HCT116 (cell line): Measurements from ENCODE around the gene PAK1IP1. TPM values are rescaled to one million over a fixed set of nuclear protein-coding genes. Genes with fewer than 3 reads are reported as not detected.

ENCODE experiments used
- ATAC-seq: fragments of 200-7000 bp; cut with Tn5 transposase; 2 replicates; pipeline ENCODE4 v1.9.1; 2020; ENCODE audit warnings: mild to moderate bottlenecking, moderate library complexity
- BruUV-seq: library from RNA; stranded (reverse); fragments of 400-500 nt; replicated peaks from 2 replicates; lab custom pipeline; 2021; lab: Mats Ljungman, UMichigan
- CTCF ChIA-PET: fragments of 300-600 bp; sonication (Branson Sonifier 250); formaldehyde crosslinking; loops from one replicate; lab custom pipeline; 2021; ENCODE audit warnings: antibody characterized with exemption; lab: Charles Lee
- POLR2A ChIA-PET: fragments of 300-600, 350-600 bp; sonication (Branson Sonifier 250); formaldehyde crosslinking; loops from one replicate; lab custom pipeline; 2021; ENCODE audit warnings: antibody characterized with exemption; lab: Charles Lee
- RAD21 ChIA-PET, 2 experiments: fragments of 300-600 bp; sonication (Branson Sonifier 250); formaldehyde crosslinking; loops; one replicate each; lab custom pipeline; 2023; ENCODE audit warnings: low total read pairs in 2 of 2; ENCODE audit not compliant: uncharacterized antibody in 2 of 2, unreplicated experiment in 2 of 2, low non-redundant PET in 1 of 2; lab: Charles Lee
- DNase-seq: peaks from one replicate; pipeline ENCODE4 v3.0.0-alpha.2; 2010; ENCODE audit warnings: low read depth, low spot score
- H2AFZ ChIP-seq: fragments of 200-600 bp; shearing (Covaris generic), sonication (generic); 2 replicates; pipeline ENCODE4 v1.6.1; 2017; ENCODE audit warnings: low read depth, mixed run types, mixed read lengths, antibody characterized with exemption, low read length; ENCODE audit not compliant: poor library complexity, severe bottlenecking
- H3K27ac ChIP-seq: 2 replicates; pipeline ENCODE4 v1.5.1; 2012; ENCODE audit warnings: low read depth, low read length
- H3K27me3 ChIP-seq: fragments of 200-600 bp; sonication (generic); 2 replicates; pipeline ENCODE4 v1.6.1; 2016; ENCODE audit warnings: mixed run types, low read length, mixed read lengths; ENCODE audit not compliant: insufficient read depth
- H3K36me3 ChIP-seq, 2 experiments: fragments of 200-500 bp in 1 of 2; fragments of 200-600 bp in 1 of 2; sonication (Bioruptor generic) in 1 of 2; sonication (generic) in 1 of 2; 2 replicates each; pipeline versions ENCODE4 v1.5.1 to v1.6.1; 2014 to 2016; ENCODE audit warnings: low read length in 2 of 2, inconsistent platforms in 1 of 2, mixed read lengths in 1 of 2, mixed run types in 1 of 2; ENCODE audit not compliant: insufficient read depth in 2 of 2, control insufficient read depth in 1 of 2
- H3K4me1 ChIP-seq, 2 experiments: fragments of 200-600 bp in 1 of 2; sonication (generic) in 1 of 2; 2 replicates each; pipeline versions ENCODE4 v1.5.1 to v1.6.1; 2012 to 2017; ENCODE audit warnings: low read length in 2 of 2, inconsistent platforms in 1 of 2, mild to moderate bottlenecking in 1 of 2, mixed read lengths in 1 of 2, mixed run types in 1 of 2, moderate library complexity in 1 of 2; ENCODE audit not compliant: insufficient read depth in 2 of 2, control insufficient read depth in 1 of 2
- H3K4me2 ChIP-seq: fragments of 200-600 bp; sonication (generic); 2 replicates; pipeline ENCODE4 v1.6.1; 2017; ENCODE audit warnings: mixed run types, low read length, mixed read lengths
- H3K4me3 ChIP-seq, 2 experiments: fragments of 200-600 bp in 1 of 2; sonication (generic) in 1 of 2; replicated peaks in 1 of 2; 2 replicates each; pipeline ENCODE4 v1.5.1; 2011 to 2016; ENCODE audit warnings: low read length in 2 of 2, control low read depth in 1 of 2, low read depth in 1 of 2, mild to moderate bottlenecking in 1 of 2, mixed read lengths in 1 of 2, mixed run types in 1 of 2
- H3K79me2 ChIP-seq: fragments of 200-600 bp; sonication (generic); 2 replicates; pipeline ENCODE4 v1.6.1; 2017; ENCODE audit warnings: mild to moderate bottlenecking, mixed run types, low read length, moderate library complexity, mixed read lengths; ENCODE audit not compliant: insufficient read depth
- H3K9ac ChIP-seq: fragments of 200-600 bp; sonication (generic); 2 replicates; pipeline ENCODE4 v1.6.1; 2016; ENCODE audit warnings: low read length, mixed read lengths
- H3K9me2 ChIP-seq: fragments of 200-600 bp; sonication (generic), shearing (Covaris generic); 2 replicates; pipeline ENCODE4 v1.6.1; 2017; ENCODE audit warnings: mixed run types, mild to moderate bottlenecking, moderate library complexity; ENCODE audit not compliant: insufficient read depth
- H3K9me3 ChIP-seq, 2 experiments: fragments of 200-500 bp in 1 of 2; fragments of 200-600 bp in 1 of 2; sonication (Bioruptor generic) in 1 of 2; sonication (generic) in 1 of 2; 2 replicates each; pipeline ENCODE4 v1.6.1; 2014 to 2017; ENCODE audit warnings: low read length in 2 of 2, mixed read lengths in 2 of 2, inconsistent platforms in 1 of 2, low read depth in 1 of 2, mild to moderate bottlenecking in 1 of 2, mixed run types in 1 of 2, moderate library complexity in 1 of 2; ENCODE audit not compliant: control insufficient read depth in 1 of 2, insufficient read depth in 1 of 2
- H4K20me1 ChIP-seq: fragments of 200-600 bp; sonication (generic), shearing (Covaris generic); 2 replicates; pipeline ENCODE4 v1.6.1; 2017; ENCODE audit warnings: mixed run types, mild to moderate bottlenecking, moderate library complexity; ENCODE audit not compliant: insufficient read depth
- EGR1 ChIP-seq: IDR thresholded peaks from 2 replicates; pipeline ENCODE4 v1.6.1; 2012; ENCODE audit warnings: low read depth
- EZH2 ChIP-seq: fragments of 200-600 bp; sonication (generic); IDR thresholded peaks from 2 replicates; pipeline ENCODE4 v1.6.1; 2017; ENCODE audit warnings: antibody characterized with exemption, mixed run types
- FOSL1 ChIP-seq: IDR thresholded peaks from 2 replicates; pipeline ENCODE4 v1.6.1; 2012; ENCODE audit warnings: low read depth
- JUND ChIP-seq: IDR thresholded peaks from 2 replicates; pipeline ENCODE4 v1.6.1; 2012
- POLR2A ChIP-seq: IDR thresholded peaks from 2 replicates; pipeline ENCODE4 v1.7.0; 2011; ENCODE audit warnings: borderline replicate concordance; ENCODE audit not compliant: insufficient read depth, insufficient read length; ENCODE audit errors: extremely low read depth
- TCF7L2 ChIP-seq: IDR thresholded peaks from 2 replicates; pipeline ENCODE4 v1.7.0; 2011; ENCODE audit warnings: borderline replicate concordance, inconsistent platforms; ENCODE audit not compliant: insufficient read depth, insufficient read length; ENCODE audit errors: extremely low read depth
- intact Hi-C: fragments of 100-400 bp; cut with micrococcal nuclease; formaldehyde crosslinking; loops from 2 replicates; pipeline ENCODE4 v1.10.0; 2022
- total RNA-seq: library from RNA; stranded (reverse); gene quantifications from one replicate; pipeline ENCODE4 v1.2.1, GENCODE V29; 2021; ENCODE audit not compliant: unreplicated experiment
- TF ChIP-seq, protein P1 (sequence below): IDR thresholded peaks from 2 replicates; pipeline ENCODE4 v1.6.1; 2012

PAK1IP1 gene
- total RNA-seq, 1 experiment from 2014 or later, result 24.3 TPM

DNA sequence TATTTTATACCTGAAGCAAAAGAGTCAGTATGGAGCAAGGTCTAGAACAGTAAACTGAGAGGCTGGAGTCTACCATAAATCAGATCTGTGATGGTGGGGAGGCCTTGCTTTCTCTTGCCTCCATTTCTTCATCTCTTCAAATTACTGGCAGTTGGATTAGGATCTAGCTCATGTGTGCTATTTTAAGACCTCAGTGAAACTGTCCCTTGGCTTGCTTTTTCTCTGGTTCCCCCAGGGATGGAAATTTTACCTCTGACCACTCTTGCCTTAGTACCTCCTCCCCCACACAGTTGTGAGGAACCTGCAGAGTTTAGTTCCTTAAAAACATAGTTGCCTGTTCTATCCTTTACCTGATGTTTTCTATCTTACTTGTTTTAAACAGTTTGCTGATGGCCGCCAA, 61.3 kb downstream of the PAK1IP1 start:
- ATAC-seq (no peak), DNase-seq (no peak)
- TF ChIP-seq JUND, result no peak
- TF ChIP-seq TCF7L2, result no peak
- no peak for TF ChIP-seq FOSL1
- no peak for TF ChIP-seq POLR2A
- TF ChIP-seq, protein P1, sequence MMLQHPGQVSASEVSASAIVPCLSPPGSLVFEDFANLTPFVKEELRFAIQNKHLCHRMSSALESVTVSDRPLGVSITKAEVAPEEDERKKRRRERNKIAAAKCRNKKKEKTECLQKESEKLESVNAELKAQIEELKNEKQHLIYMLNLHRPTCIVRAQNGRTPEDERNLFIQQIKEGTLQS, result no peak
- TF ChIP-seq EGR1, result no peak
- TF ChIP-seq EZH2, result no peak
- ChIA-PET RAD21 (no interaction called here), POLR2A (no interaction called here), CTCF (no interaction called here)
- Histone ChIP-seq H3K9me3 (no peaks in the 10 kb centered on the region), H3K4me2 (no peak overlapping the region), H3K9ac (no peak overlapping the region), H3K27ac (no peak overlapping the region), H3K4me1 (peaks cover 25 to 32% of the 10 kb centered on the region in 2 experiments), H3K36me3 (peaks cover 11 to 35% of the 10 kb centered on the region in 2 experiments), H3K4me3 (no peak overlapping the region), H3K9me2 (no peaks in the 10 kb centered on the region), H3K79me2 (peaks cover 58% of the 10 kb centered on the region), H4K20me1 (peaks cover 9% of the 10 kb centered on the region; the same call in 1 of the 2 replicates), H2AFZ (no peak overlapping the region), H3K27me3 (no peaks in the 10 kb centered on the region)
- no TSS peak for BruUV-seq
- intact Hi-C loops, result no loop called here

Other genes starting within 250 kb of the PAK1IP1 start
- gene GCNT2, start 173.6 kb upstream of the PAK1IP1 start, total RNA-seq, result 0.74 TPM
- gene C6orf52, start 356 bp upstream of the PAK1IP1 start, total RNA-seq, result 3.9 TPM
- gene TMEM14C, start 28.1 kb downstream of the PAK1IP1 start, total RNA-seq, result 84.7 TPM
- 83.6 TPM for gene TMEM14B, start 52.8 kb downstream of the PAK1IP1 start, total RNA-seq
- gene MAK, start 143.6 kb downstream of the PAK1IP1 start, total RNA-seq, result 0.22 TPM
- not detected for gene GCM2, start 187.1 kb downstream of the PAK1IP1 start, total RNA-seq
- gene SYCP2L, start 192.1 kb downstream of the PAK1IP1 start, total RNA-seq, result 4.9 TPM